Measurements from ENCODE around the gene PARD3. TPM values are rescaled to one million over a fixed set of nuclear protein-coding genes. Genes with fewer than 3 reads are reported as not detected.

Gene PARD3
- total RNA-seq, 1 experiment from 2014 or later = 51.8 TPM

DNA sequence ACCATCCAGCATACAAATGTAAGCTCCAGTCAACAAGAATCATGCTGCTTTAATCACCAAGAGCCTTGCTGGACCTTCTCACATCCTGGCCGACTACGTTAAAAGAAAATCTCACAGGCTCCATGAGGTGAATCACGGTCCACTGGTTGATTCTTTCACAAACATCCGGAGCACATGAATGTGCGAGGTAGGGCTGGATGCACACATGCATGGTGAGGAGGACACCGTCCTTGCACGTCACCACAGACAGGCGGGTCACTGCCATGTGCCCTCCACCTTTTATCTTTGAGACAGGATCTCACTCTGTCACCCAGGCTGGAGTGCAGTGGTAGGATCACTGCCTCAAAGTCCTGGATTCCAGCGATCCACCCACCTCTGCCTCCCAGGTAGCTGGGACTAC is 265.1 kb downstream of the PARD3 start:
- ATAC-seq = no peak
- Mint-ChIP-seq H3K4me1 (peaks cover 35% of the 10 kb centered on the region), H3K4me3 (no peak overlapping the region), H3K9me3 (no peaks in the 10 kb centered on the region), H3K27me3 (ENCODE audit: low read depth) (no peaks in the 10 kb centered on the region), H3K36me3 (no peaks in the 10 kb centered on the region), H3K27ac (peak overlapping the region; percentile 46; the same call in 1 of the 2 replicates)
- POLR2A ChIA-PET = no interaction called here
- CTCF ChIA-PET = no interaction called here
- DNase-seq (ENCODE audit: low spot score) = no peak
- TF ChIP-seq, protein P1, sequence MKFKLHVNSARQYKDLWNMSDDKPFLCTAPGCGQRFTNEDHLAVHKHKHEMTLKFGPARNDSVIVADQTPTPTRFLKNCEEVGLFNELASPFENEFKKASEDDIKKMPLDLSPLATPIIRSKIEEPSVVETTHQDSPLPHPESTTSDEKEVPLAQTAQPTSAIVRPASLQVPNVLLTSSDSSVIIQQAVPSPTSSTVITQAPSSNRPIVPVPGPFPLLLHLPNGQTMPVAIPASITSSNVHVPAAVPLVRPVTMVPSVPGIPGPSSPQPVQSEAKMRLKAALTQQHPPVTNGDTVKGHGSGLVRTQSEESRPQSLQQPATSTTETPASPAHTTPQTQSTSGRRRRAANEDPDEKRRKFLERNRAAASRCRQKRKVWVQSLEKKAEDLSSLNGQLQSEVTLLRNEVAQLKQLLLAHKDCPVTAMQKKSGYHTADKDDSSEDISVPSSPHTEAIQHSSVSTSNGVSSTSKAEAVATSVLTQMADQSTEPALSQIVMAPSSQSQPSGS (CRISPR knock-in tag; IDR thresholded peaks at IDR 0.05; ENCODE audit: borderline replicate concordance, low read depth) = no peak
- TF ChIP-seq NFATC4 (CRISPR knock-in tag; IDR thresholded peaks at IDR 0.05) (no peak), ZNF317 (CRISPR knock-in tag; IDR thresholded peaks at IDR 0.05; ENCODE audit: borderline replicate concordance, low read depth) (no peak), ESRRA (CRISPR knock-in tag; IDR thresholded peaks at IDR 0.05; ENCODE audit: borderline replicate concordance) (no peak), ZNF263 (CRISPR knock-in tag; IDR thresholded peaks at IDR 0.05; ENCODE audit: low read depth) (no peak), NR3C1 (CRISPR knock-in tag; conservative IDR thresholded peaks at IDR 0.05; ENCODE audit: low read depth) (no peak), JAZF1 (CRISPR knock-in tag; IDR thresholded peaks at IDR 0.05) (no peak), CREB1 (CRISPR knock-in tag; IDR thresholded peaks at IDR 0.05) (no peak), ATF1 (CRISPR knock-in tag; IDR thresholded peaks at IDR 0.05) (no peak), ZNF121 (CRISPR knock-in tag; IDR thresholded peaks at IDR 0.05) (no peak), SMAD4 (CRISPR knock-in tag; IDR thresholded peaks at IDR 0.05) (no peak), FOXP1 (CRISPR knock-in tag; IDR thresholded peaks at IDR 0.05; ENCODE audit: borderline replicate concordance) (no peak), RORB (CRISPR knock-in tag; IDR thresholded peaks at IDR 0.05) (no peak), ZNF232 (CRISPR knock-in tag; IDR thresholded peaks at IDR 0.05) (no peak)
- TF ChIP-seq, protein P2, sequence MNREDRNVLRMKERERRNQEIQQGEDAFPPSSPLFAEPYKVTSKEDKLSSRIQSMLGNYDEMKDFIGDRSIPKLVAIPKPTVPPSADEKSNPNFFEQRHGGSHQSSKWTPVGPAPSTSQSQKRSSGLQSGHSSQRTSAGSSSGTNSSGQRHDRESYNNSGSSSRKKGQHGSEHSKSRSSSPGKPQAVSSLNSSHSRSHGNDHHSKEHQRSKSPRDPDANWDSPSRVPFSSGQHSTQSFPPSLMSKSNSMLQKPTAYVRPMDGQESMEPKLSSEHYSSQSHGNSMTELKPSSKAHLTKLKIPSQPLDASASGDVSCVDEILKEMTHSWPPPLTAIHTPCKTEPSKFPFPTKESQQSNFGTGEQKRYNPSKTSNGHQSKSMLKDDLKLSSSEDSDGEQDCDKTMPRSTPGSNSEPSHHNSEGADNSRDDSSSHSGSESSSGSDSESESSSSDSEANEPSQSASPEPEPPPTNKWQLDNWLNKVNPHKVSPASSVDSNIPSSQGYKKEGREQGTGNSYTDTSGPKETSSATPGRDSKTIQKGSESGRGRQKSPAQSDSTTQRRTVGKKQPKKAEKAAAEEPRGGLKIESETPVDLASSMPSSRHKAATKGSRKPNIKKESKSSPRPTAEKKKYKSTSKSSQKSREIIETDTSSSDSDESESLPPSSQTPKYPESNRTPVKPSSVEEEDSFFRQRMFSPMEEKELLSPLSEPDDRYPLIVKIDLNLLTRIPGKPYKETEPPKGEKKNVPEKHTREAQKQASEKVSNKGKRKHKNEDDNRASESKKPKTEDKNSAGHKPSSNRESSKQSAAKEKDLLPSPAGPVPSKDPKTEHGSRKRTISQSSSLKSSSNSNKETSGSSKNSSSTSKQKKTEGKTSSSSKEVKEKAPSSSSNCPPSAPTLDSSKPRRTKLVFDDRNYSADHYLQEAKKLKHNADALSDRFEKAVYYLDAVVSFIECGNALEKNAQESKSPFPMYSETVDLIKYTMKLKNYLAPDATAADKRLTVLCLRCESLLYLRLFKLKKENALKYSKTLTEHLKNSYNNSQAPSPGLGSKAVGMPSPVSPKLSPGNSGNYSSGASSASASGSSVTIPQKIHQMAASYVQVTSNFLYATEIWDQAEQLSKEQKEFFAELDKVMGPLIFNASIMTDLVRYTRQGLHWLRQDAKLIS (CRISPR knock-in tag; IDR thresholded peaks at IDR 0.05; ENCODE audit: borderline replicate concordance) = no peak
- TF ChIP-seq, protein P3, sequence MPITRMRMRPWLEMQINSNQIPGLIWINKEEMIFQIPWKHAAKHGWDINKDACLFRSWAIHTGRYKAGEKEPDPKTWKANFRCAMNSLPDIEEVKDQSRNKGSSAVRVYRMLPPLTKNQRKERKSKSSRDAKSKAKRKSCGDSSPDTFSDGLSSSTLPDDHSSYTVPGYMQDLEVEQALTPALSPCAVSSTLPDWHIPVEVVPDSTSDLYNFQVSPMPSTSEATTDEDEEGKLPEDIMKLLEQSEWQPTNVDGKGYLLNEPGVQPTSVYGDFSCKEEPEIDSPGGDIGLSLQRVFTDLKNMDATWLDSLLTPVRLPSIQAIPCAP (CRISPR knock-in tag; IDR thresholded peaks at IDR 0.05) = no peak
- TF ChIP-seq, protein P4, sequence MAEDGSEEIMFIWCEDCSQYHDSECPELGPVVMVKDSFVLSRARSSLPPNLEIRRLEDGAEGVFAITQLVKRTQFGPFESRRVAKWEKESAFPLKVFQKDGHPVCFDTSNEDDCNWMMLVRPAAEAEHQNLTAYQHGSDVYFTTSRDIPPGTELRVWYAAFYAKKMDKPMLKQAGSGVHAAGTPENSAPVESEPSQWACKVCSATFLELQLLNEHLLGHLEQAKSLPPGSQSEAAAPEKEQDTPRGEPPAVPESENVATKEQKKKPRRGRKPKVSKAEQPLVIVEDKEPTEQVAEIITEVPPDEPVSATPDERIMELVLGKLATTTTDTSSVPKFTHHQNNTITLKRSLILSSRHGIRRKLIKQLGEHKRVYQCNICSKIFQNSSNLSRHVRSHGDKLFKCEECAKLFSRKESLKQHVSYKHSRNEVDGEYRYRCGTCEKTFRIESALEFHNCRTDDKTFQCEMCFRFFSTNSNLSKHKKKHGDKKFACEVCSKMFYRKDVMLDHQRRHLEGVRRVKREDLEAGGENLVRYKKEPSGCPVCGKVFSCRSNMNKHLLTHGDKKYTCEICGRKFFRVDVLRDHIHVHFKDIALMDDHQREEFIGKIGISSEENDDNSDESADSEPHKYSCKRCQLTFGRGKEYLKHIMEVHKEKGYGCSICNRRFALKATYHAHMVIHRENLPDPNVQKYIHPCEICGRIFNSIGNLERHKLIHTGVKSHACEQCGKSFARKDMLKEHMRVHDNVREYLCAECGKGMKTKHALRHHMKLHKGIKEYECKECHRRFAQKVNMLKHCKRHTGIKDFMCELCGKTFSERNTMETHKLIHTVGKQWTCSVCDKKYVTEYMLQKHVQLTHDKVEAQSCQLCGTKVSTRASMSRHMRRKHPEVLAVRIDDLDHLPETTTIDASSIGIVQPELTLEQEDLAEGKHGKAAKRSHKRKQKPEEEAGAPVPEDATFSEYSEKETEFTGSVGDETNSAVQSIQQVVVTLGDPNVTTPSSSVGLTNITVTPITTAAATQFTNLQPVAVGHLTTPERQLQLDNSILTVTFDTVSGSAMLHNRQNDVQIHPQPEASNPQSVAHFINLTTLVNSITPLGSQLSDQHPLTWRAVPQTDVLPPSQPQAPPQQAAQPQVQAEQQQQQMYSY (CRISPR knock-in tag; IDR thresholded peaks at IDR 0.05) = no peak
- TF ChIP-seq, protein P5, sequence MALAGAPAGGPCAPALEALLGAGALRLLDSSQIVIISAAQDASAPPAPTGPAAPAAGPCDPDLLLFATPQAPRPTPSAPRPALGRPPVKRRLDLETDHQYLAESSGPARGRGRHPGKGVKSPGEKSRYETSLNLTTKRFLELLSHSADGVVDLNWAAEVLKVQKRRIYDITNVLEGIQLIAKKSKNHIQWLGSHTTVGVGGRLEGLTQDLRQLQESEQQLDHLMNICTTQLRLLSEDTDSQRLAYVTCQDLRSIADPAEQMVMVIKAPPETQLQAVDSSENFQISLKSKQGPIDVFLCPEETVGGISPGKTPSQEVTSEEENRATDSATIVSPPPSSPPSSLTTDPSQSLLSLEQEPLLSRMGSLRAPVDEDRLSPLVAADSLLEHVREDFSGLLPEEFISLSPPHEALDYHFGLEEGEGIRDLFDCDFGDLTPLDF (CRISPR knock-in tag; IDR thresholded peaks at IDR 0.05) = no peak
- TF ChIP-seq, protein P6, sequence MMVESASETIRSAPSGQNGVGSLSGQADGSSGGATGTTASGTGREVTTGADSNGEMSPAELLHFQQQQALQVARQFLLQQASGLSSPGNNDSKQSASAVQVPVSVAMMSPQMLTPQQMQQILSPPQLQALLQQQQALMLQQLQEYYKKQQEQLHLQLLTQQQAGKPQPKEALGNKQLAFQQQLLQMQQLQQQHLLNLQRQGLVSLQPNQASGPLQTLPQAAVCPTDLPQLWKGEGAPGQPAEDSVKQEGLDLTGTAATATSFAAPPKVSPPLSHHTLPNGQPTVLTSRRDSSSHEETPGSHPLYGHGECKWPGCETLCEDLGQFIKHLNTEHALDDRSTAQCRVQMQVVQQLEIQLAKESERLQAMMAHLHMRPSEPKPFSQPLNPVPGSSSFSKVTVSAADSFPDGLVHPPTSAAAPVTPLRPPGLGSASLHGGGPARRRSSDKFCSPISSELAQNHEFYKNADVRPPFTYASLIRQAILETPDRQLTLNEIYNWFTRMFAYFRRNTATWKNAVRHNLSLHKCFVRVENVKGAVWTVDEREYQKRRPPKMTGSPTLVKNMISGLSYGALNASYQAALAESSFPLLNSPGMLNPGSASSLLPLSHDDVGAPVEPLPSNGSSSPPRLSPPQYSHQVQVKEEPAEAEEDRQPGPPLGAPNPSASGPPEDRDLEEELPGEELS (CRISPR knock-in tag; IDR thresholded peaks at IDR 0.05) = no peak
- TF ChIP-seq, protein P7, sequence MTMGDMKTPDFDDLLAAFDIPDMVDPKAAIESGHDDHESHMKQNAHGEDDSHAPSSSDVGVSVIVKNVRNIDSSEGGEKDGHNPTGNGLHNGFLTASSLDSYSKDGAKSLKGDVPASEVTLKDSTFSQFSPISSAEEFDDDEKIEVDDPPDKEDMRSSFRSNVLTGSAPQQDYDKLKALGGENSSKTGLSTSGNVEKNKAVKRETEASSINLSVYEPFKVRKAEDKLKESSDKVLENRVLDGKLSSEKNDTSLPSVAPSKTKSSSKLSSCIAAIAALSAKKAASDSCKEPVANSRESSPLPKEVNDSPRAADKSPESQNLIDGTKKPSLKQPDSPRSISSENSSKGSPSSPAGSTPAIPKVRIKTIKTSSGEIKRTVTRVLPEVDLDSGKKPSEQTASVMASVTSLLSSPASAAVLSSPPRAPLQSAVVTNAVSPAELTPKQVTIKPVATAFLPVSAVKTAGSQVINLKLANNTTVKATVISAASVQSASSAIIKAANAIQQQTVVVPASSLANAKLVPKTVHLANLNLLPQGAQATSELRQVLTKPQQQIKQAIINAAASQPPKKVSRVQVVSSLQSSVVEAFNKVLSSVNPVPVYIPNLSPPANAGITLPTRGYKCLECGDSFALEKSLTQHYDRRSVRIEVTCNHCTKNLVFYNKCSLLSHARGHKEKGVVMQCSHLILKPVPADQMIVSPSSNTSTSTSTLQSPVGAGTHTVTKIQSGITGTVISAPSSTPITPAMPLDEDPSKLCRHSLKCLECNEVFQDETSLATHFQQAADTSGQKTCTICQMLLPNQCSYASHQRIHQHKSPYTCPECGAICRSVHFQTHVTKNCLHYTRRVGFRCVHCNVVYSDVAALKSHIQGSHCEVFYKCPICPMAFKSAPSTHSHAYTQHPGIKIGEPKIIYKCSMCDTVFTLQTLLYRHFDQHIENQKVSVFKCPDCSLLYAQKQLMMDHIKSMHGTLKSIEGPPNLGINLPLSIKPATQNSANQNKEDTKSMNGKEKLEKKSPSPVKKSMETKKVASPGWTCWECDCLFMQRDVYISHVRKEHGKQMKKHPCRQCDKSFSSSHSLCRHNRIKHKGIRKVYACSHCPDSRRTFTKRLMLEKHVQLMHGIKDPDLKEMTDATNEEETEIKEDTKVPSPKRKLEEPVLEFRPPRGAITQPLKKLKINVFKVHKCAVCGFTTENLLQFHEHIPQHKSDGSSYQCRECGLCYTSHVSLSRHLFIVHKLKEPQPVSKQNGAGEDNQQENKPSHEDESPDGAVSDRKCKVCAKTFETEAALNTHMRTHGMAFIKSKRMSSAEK (CRISPR knock-in tag; IDR thresholded peaks at IDR 0.05; ENCODE audit: borderline replicate concordance) = no peak
